ENCODE data around the gene PRKN. TPM values are rescaled to one million over a fixed set of nuclear protein-coding genes. Genes with fewer than 3 reads are reported as not detected.

The PRKN gene
- polyA plus RNA-seq, 1 donor from 2014 or later = 1.2 TPM

DNA sequence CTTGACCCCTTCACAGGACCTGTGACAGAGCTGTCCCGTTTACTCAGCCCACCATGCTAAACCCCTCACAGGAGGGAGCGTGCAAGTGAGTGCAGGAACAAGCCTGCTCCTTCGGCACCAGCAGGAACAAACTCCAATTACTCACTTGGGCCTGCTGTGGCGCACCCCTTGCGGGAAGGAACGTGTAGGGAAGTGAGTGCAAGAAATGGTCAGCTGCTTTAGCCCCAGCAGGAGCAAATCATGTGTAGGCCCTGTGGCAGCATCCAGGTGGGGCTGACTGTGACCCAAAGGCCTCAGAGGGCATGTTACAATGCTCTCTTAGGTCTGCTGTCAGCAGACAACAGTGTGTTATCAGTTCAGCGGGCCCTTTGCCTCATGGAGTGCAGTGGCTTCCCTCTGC, 574.4 kb downstream of the PRKN start:
- Histone ChIP-seq H3K9ac (ENCODE audit: low read length) (no peak overlapping the region), H3K27ac (ENCODE audit: low read length) (no peak overlapping the region), H3K9me3 (ENCODE audit: low read length) (no peaks in the 10 kb centered on the region), H3K27me3 (ENCODE audit: insufficient read depth, low read depth, low read length) (no peaks in the 10 kb centered on the region), H2AFZ (ENCODE audit: low read depth, low read length) (no peak overlapping the region), H3K36me3 (ENCODE audit: insufficient read depth, low read length) (no peaks in the 10 kb centered on the region), H3K4me2 (ENCODE audit: low read length) (no peak overlapping the region), H3K4me3 (ENCODE audit: low read length) (no peak overlapping the region), H3K9me2 (ENCODE audit: insufficient read depth, low read length) (no peaks in the 10 kb centered on the region), H3K79me2 (replicated peaks; ENCODE audit: insufficient read depth, low read length) (no peaks in the 10 kb centered on the region), H4K20me1 (ENCODE audit: insufficient read depth) (no peaks in the 10 kb centered on the region), H3F3A (ENCODE audit: insufficient read depth, low read length, poor library complexity, severe bottlenecking) (no peaks in the 10 kb centered on the region)
- TF ChIP-seq REST (IDR thresholded peaks at IDR 0.05; ENCODE audit: borderline replicate concordance) (no peak), POLR2AphosphoS5 (IDR thresholded peaks at IDR 0.05) (no peak), EP300 (conservative IDR thresholded peaks at IDR 0.05; ENCODE audit: poor library complexity, severe bottlenecking) (no peak), CTCF (IDR thresholded peaks at IDR 0.05; ENCODE audit: poor library complexity, severe bottlenecking) (no peak), SMC3 (conservative IDR thresholded peaks at IDR 0.05; ENCODE audit: poor library complexity) (no peak), EZH2 (IDR thresholded peaks at IDR 0.05; ENCODE audit: borderline replicate concordance, insufficient read depth, low read length, poor library complexity, severe bottlenecking) (no peak)

GRCh38 chr6:162151021-162151665, 576.4 kb downstream of the PRKN start:
- Histone ChIP-seq H4K20me1 (ENCODE audit: insufficient read depth) (no peaks in the 10 kb centered on the region), H3K4me2 (ENCODE audit: low read length) (no peak overlapping the region), H3K27ac (ENCODE audit: low read length) (no peak overlapping the region), H3K4me3 (ENCODE audit: low read length) (no peak overlapping the region), H3K9ac (ENCODE audit: low read length) (no peak overlapping the region), H3K27me3 (ENCODE audit: insufficient read depth, low read depth, low read length) (no peaks in the 10 kb centered on the region), H3K9me3 (ENCODE audit: low read length) (no peaks in the 10 kb centered on the region), H3K36me3 (ENCODE audit: insufficient read depth, low read length) (no peaks in the 10 kb centered on the region), H3K9me2 (ENCODE audit: insufficient read depth, low read length) (no peaks in the 10 kb centered on the region), H3K79me2 (replicated peaks; ENCODE audit: insufficient read depth, low read length) (no peaks in the 10 kb centered on the region), H2AFZ (ENCODE audit: low read depth, low read length) (no peak overlapping the region), H3F3A (ENCODE audit: insufficient read depth, low read length, poor library complexity, severe bottlenecking) (no peaks in the 10 kb centered on the region)
- no peak for TF ChIP-seq REST (IDR thresholded peaks at IDR 0.05; ENCODE audit: borderline replicate concordance)
- TF ChIP-seq RAD21 (conservative IDR thresholded peaks at IDR 0.05) = no peak

Data from neural cell (in vitro differentiated cells).